Testis (tissue), 3 donors: ENCODE data around the gene CTBS. TPM values are rescaled to one million over a fixed set of nuclear protein-coding genes. Genes with fewer than 3 reads are reported as not detected.

Experiments used
- DNase-seq: peaks from one replicate; pipeline ENCODE4 v3.0.0-alpha.2; 2019
- H3K27ac ChIP-seq, 2 donors: fragments of 200-600 bp; sonication (generic); one replicate each; pipeline ENCODE4 v1.5.1; 2019
- H3K27me3 ChIP-seq: fragments of 200-600 bp; sonication (generic); one replicate; pipeline ENCODE4 v1.5.1; 2019
- H3K36me3 ChIP-seq: fragments of 200-600 bp; sonication (generic); one replicate; pipeline ENCODE4 v1.5.1; 2017; ENCODE audit warnings: low read depth; ENCODE audit errors: missing control alignments
- H3K4me1 ChIP-seq: fragments of 200-600 bp; sonication (generic); one replicate; pipeline ENCODE4 v1.5.1; 2019
- H3K4me3 ChIP-seq, 2 donors: fragments of 200-600 bp; sonication (generic); one replicate each; pipeline ENCODE4 v1.5.1; 2017 to 2019
- H3K9me3 ChIP-seq: fragments of 200-600 bp; sonication (generic); one replicate; pipeline ENCODE4 v1.5.1; 2017
- CTCF ChIP-seq, 3 experiments: fragments of 450-650 bp in 2 of 3; fragments of 200-600 bp in 1 of 3; sonication (generic) in 1 of 3; IDR thresholded peaks; one replicate each; pipeline ENCODE4 v1.5.1; 2016 to 2019; ENCODE audit warnings: antibody characterized with exemption in 3 of 3, mild to moderate bottlenecking in 2 of 3, moderate library complexity in 1 of 3
- POLR2A ChIP-seq: fragments of 450-650 bp; IDR thresholded peaks from one replicate; pipeline ENCODE4 v1.6.1; 2017; ENCODE audit warnings: antibody characterized with exemption, mild to moderate bottlenecking, moderate library complexity
- WGBS, 2 donors: methylation state at CpG; one replicate each; pipeline ENCODE4 v1.1.5; 2018; 5-methylcytosine and 5-hydroxymethylcytosine counted together
- intact Hi-C: fragments of 100-400 bp; cut with DNase I; formaldehyde crosslinking; loops from one replicate; pipeline ENCODE4 v1.15.1; 2023; ENCODE audit warnings: low total_unique reads
- polyA plus RNA-seq: library from polyadenylated mRNA; stranded (reverse); fragments of 350-450 nt; fragmentation: Illumina TruSeq; extraction: RNeasy Lipid Tissue Mini Kit (QIAGEN cat#74804); gene quantifications from one replicate; pipeline ENCODE4 v1.2.3, GENCODE V29; 2014; ENCODE audit warnings: low read depth, low replicate concordance; ENCODE audit not compliant: insufficient read depth
- total RNA-seq, 2 donors: library from RNA; depleted of rRNA; stranded (reverse); fragments of >200 nt; gene quantifications; one replicate each; pipeline ENCODE4 v1.2.3, GENCODE V29; 2016

Gene CTBS
- total and polyA plus RNA-seq, 3 donors from 2014 or later: 9.9 to 17.8 (median 12.9) TPM

- TF ChIP-seq CTCF (IDR thresholded peaks at IDR 0.05): no peak
- H3K9me3 ChIP-seq: no peaks in the 10 kb centered on the region
- no peaks in the 10 kb centered on the region for H3K36me3 ChIP-seq
- no peaks in the 10 kb centered on the region for H3K4me1 ChIP-seq
- intact Hi-C loops: no loop called here
- no peak overlapping the region for H3K27ac ChIP-seq
- no peak for DNase-seq
- no peaks in the 10 kb centered on the region for H3K27me3 ChIP-seq
- H3K4me3 ChIP-seq: no peak overlapping the region
These were observed 35.6 kb downstream of the CTBS start for GRCh38 chr1:84538599-84538998.

- no peak for DNase-seq
- 62 to 85% methylated on average over 1 of the region's 1 CpG for whole genome bisulfite sequencing, 2 donors
These were observed 48.5 kb downstream of the CTBS start for GRCh38 chr1:84525779-84526178.

GRCh38 chr1:84524590-84524989 lies 49.6 kb downstream of the CTBS start:
- Histone ChIP-seq H3K9me3 (no peaks in the 10 kb centered on the region), H3K4me1 (no peaks in the 10 kb centered on the region), H3K4me3 (no peak overlapping the region), H3K36me3 (no peaks in the 10 kb centered on the region), H3K27me3 (no peaks in the 10 kb centered on the region), H3K27ac (no peak overlapping the region)
- intact Hi-C loops: no loop called here
- DNase-seq: no peak
- TF ChIP-seq CTCF (IDR thresholded peaks at IDR 0.05): no peak

More at GRCh38 chr1:84525779-84526178, 48.5 kb downstream of the CTBS start:
- Histone ChIP-seq H3K4me1 (no peaks in the 10 kb centered on the region), H3K27me3 (no peaks in the 10 kb centered on the region), H3K27ac (no peak overlapping the region), H3K9me3 (no peaks in the 10 kb centered on the region), H3K36me3 (no peaks in the 10 kb centered on the region), H3K4me3 (no peak overlapping the region)
- intact Hi-C loops: no loop called here
- no peak for TF ChIP-seq POLR2A
- TF ChIP-seq CTCF (IDR thresholded peaks at IDR 0.05): no peak

GRCh38 chr1:84510668-84511067 lies 63.6 kb downstream of the CTBS start:
- Histone ChIP-seq H3K27me3 (no peaks in the 10 kb centered on the region), H3K9me3 (no peaks in the 10 kb centered on the region), H3K27ac (no peak overlapping the region), H3K4me3 (no peak overlapping the region), H3K36me3 (no peaks in the 10 kb centered on the region), H3K4me1 (peaks cover 6% of the 10 kb centered on the region)
- 88 to 96% methylated on average over 3 of the region's 3 CpGs for WGBS, 2 donors
- no peak for DNase-seq
- intact Hi-C loops: no loop called here
- TF ChIP-seq CTCF (IDR thresholded peaks at IDR 0.05): no peak
- TF ChIP-seq POLR2A: no peak

GRCh38 chr1:84510165-84510564 lies 64.1 kb downstream of the CTBS start:
- Histone ChIP-seq H3K27ac (no peak overlapping the region), H3K4me3 (no peak overlapping the region), H3K36me3 (no peaks in the 10 kb centered on the region), H3K4me1 (peaks cover 6% of the 10 kb centered on the region), H3K27me3 (no peaks in the 10 kb centered on the region), H3K9me3 (no peaks in the 10 kb centered on the region)
- intact Hi-C loops: no loop called here
- WGBS, 2 donors: 46 to 66% methylated on average over 2 of the region's 2 CpGs
- DNase-seq: no peak
- TF ChIP-seq CTCF (IDR thresholded peaks at IDR 0.05): no peak
- no peak for TF ChIP-seq POLR2A
